CD4-positive, alpha-beta memory T cell (primary cell): ENCODE measurements around the gene CELF2. TPM values are rescaled to one million over a fixed set of nuclear protein-coding genes. Genes with fewer than 3 reads are reported as not detected.

Experiments used
- CTCF ChIA-PET: fragments of 350-600 bp; sonication (Branson Sonifier 250); formaldehyde crosslinking; loops from one replicate; lab custom pipeline; 2021; ENCODE audit warnings: inconsistent platforms; ENCODE audit not compliant: partially characterized antibody; lab: Charles Lee
- POLR2A ChIA-PET: fragments of 350-600 bp; sonication (Branson Sonifier 250); formaldehyde crosslinking; loops from one replicate; lab custom pipeline; 2021; ENCODE audit not compliant: partially characterized antibody; lab: Charles Lee
- DNase-seq, 5 donors: peaks; one replicate each; pipeline versions ENCODE4 v3.0.0 to v3.0.0-alpha.2; 2020 to 2022; ENCODE audit warnings: mixed read lengths in 1 of 5
- H3K27ac ChIP-seq: one replicate; pipeline ENCODE4 v1.7.0; 2013; ENCODE audit warnings: low read depth, low read length
- H3K27me3 ChIP-seq: 2 replicates; pipeline ENCODE4 v1.7.0; 2013; ENCODE audit warnings: mild to moderate bottlenecking, low read length, moderate library complexity; ENCODE audit not compliant: insufficient read depth
- H3K36me3 ChIP-seq: 2 replicates; pipeline ENCODE4 v1.7.0; 2013; ENCODE audit warnings: mild to moderate bottlenecking, low read length, moderate library complexity; ENCODE audit not compliant: insufficient read depth
- H3K4me1 ChIP-seq: 2 replicates; pipeline ENCODE4 v1.7.0; 2013; ENCODE audit warnings: mild to moderate bottlenecking, low read length, moderate library complexity; ENCODE audit not compliant: insufficient read depth
- H3K4me3 ChIP-seq, 2 donors: one replicate each; pipeline ENCODE4 v1.7.0; 2013; ENCODE audit warnings: low read length in 2 of 2, mild to moderate bottlenecking in 1 of 2
- H3K9me3 ChIP-seq, 2 donors: one replicate each; pipeline ENCODE4 v1.7.0; 2013; ENCODE audit warnings: low read length in 2 of 2, control low read depth in 1 of 2; ENCODE audit not compliant: control insufficient read depth in 1 of 2
- H3K27ac Mint-ChIP-seq, 7 donors: one replicate each; pipeline ENCODE4 v1.8.0; 2020 to 2021; ENCODE audit warnings: mixed read lengths in 7 of 7, mild to moderate bottlenecking in 6 of 7, inconsistent platforms in 3 of 7, moderate library complexity in 3 of 7
- H3K27me3 Mint-ChIP-seq, 2 donors: one replicate each; pipeline ENCODE4 v1.8.0; 2020 to 2021; ENCODE audit warnings: mixed read lengths in 2 of 2
- H3K36me3 Mint-ChIP-seq, 2 donors: one replicate each; pipeline ENCODE4 v1.8.0; 2020 to 2021; ENCODE audit warnings: mixed read lengths in 2 of 2, inconsistent platforms in 1 of 2, mild to moderate bottlenecking in 1 of 2
- H3K4me1 Mint-ChIP-seq, 4 donors: one replicate each; pipeline ENCODE4 v1.8.0; 2020 to 2021; ENCODE audit warnings: mixed read lengths in 4 of 4, mild to moderate bottlenecking in 1 of 4
- H3K4me3 Mint-ChIP-seq, 8 donors: one replicate each; pipeline ENCODE4 v1.8.0; 2020 to 2021; ENCODE audit warnings: mixed read lengths in 8 of 8, mild to moderate bottlenecking in 7 of 8, moderate library complexity in 6 of 8, inconsistent platforms in 3 of 8
- H3K9me3 Mint-ChIP-seq, 8 donors: one replicate each; pipeline ENCODE4 v1.8.0; 2020 to 2021; ENCODE audit warnings: mixed read lengths in 8 of 8, mild to moderate bottlenecking in 5 of 8, inconsistent platforms in 3 of 8, moderate library complexity in 1 of 8
- intact Hi-C: fragments of 100-400 bp; cut with micrococcal nuclease; formaldehyde crosslinking; loops from one replicate; pipeline ENCODE4 v1.15.1; 2023
- polyA plus RNA-seq, 2 donors: library from polyadenylated mRNA; unstranded; fragments of 300-500 nt; fragmentation: Illumina TruSeq; gene quantifications; one replicate each; pipeline ENCODE4 v1.2.3, GENCODE V29; 2021
- total RNA-seq, 2 experiments: library from RNA; stranded (reverse); gene quantifications; one replicate each; pipeline ENCODE4 v1.2.3, GENCODE V29; 2021

The CELF2 gene
- total RNA-seq (100 to 1,000 TPM; 173 to 180 TPM), polyA plus RNA-seq (100 to 1,000 TPM; 122 to 161 TPM)

GRCh38 chr10:11017570-11018431, at the start of gene CELF2:
CELF2 (plus strand) TSS chr10:11017872; CDS start chr10:11018090, 218 bp downstream.
- intact Hi-C loops: loop anchor here (5.0 to 10.0 kb wide), 2 partner anchors 50 to 87 kb away; no protein-coding TSS in a partner anchor
- Histone ChIP-seq H3K9me3 (no peaks in the 10 kb centered on the region), H3K36me3 (no peaks in the 10 kb centered on the region), H3K27me3 (peaks cover 44% of the 10 kb centered on the region), H3K4me1 (peaks cover 11% of the 10 kb centered on the region), H3K4me3 (peak within 1 kb of the TSS in 1 of 2 donors; percentile 32), H3K27ac (no peak within 1 kb of the TSS)
- H3K9me3 Mint-ChIP-seq: peaks cover 0 to 2% (median 0%) of the 10 kb centered on the region in 8 donors
- H3K4me1 Mint-ChIP-seq: peaks cover 7 to 22% (median 12%) of the 10 kb centered on the region in 4 donors
- ChIA-PET CTCF (no interaction called here), POLR2A (interaction anchor here (0.9 to 1.4 kb wide), 2 partner anchors 132 to 146 kb away, joined by 4 to 6 read pairs; no protein-coding TSS in a partner anchor)
- H3K4me3 Mint-ChIP-seq: peak within 1 kb of the TSS; percentile 74 to 89 (median 84)
- H3K27ac Mint-ChIP-seq: peak within 1 kb of the TSS in 3 of 7 donors; percentile 9 to 44 (median 20)
- H3K36me3 Mint-ChIP-seq: no peaks in the 10 kb centered on the region
- peak; percentile 29 to 51 (median 49) for DNase-seq
- H3K27me3 Mint-ChIP-seq: peaks cover 51 to 63% of the 10 kb centered on the region in 2 donors

GRCh38 chr10:10968257-10968588, 49.4 kb upstream of the CELF2 start:
- H3K27ac Mint-ChIP-seq: no peak overlapping the region
- DNase-seq: no peak
- no peak overlapping the region for H3K4me3 Mint-ChIP-seq
- ChIA-PET CTCF (no interaction called here), POLR2A (no interaction called here)
- Histone ChIP-seq H3K4me1 (no peaks in the 10 kb centered on the region), H3K9me3 (no peaks in the 10 kb centered on the region), H3K4me3 (no peak overlapping the region), H3K27me3 (no peaks in the 10 kb centered on the region), H3K27ac (no peak overlapping the region), H3K36me3 (no peaks in the 10 kb centered on the region)
- H3K36me3 Mint-ChIP-seq: no peaks in the 10 kb centered on the region
- peaks cover 0 to 2% (median 0%) of the 10 kb centered on the region in 8 donors for H3K9me3 Mint-ChIP-seq
- peaks cover 10 to 14% of the 10 kb centered on the region in 2 donors for H3K27me3 Mint-ChIP-seq
- intact Hi-C loops: no loop called here
- H3K4me1 Mint-ChIP-seq: no peaks in the 10 kb centered on the region

DNA sequence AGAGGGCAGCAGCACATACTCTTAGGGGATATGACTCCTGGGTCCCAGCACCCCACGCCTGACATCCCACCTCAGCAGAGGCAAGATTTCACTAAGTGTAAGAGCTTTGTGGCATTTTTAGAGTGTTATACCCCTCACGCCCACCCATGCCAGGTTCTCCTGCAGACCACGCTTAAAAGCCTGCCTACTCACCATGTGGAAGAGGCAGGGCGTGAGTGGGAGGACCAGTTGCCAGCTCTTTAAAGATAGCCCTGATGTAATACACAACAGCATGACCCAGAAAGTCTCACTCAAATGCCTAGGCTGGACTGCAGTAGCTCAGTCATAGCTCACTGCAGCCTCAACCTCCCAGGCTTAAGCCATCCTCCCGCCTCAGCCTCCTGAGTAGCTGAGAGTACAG, 44.4 kb upstream of the CELF2 start:
- intact Hi-C loops: no loop called here
- H3K27me3 Mint-ChIP-seq: peaks cover 19 to 31% of the 10 kb centered on the region in 2 donors
- H3K4me3 ChIP-seq: no peak overlapping the region
- H3K9me3 Mint-ChIP-seq: no peaks in the 10 kb centered on the region
- POLR2A ChIA-PET: no interaction called here
- H3K4me1 ChIP-seq: no peaks in the 10 kb centered on the region
- no peaks in the 10 kb centered on the region for H3K36me3 ChIP-seq
- H3K4me1 Mint-ChIP-seq: peaks cover 0 to 1% (median 0%) of the 10 kb centered on the region in 4 donors
- no peaks in the 10 kb centered on the region for H3K36me3 Mint-ChIP-seq
- no peak overlapping the region for H3K27ac ChIP-seq
- no peak overlapping the region for H3K27ac Mint-ChIP-seq
- DNase-seq: no peak
- CTCF ChIA-PET: no interaction called here
- H3K27me3 ChIP-seq: peaks cover 5% of the 10 kb centered on the region
- H3K9me3 ChIP-seq: no peaks in the 10 kb centered on the region
- H3K4me3 Mint-ChIP-seq: no peak overlapping the region

- no peaks in the 10 kb centered on the region for H3K4me1 ChIP-seq
Observed at GRCh38 chr10:10975647-10976046, 42.0 kb upstream of the CELF2 start.

GRCh38 chr10:10976652-10977051, 41.0 kb upstream of the CELF2 start:
- Mint-ChIP-seq H3K4me3 (no peak overlapping the region), H3K27me3 (peaks cover 22 to 38% of the 10 kb centered on the region in 2 donors), H3K27ac (peak overlapping the region in 1 of 7 donors; percentile 25), H3K9me3 (peaks cover 0 to 2% (median 0%) of the 10 kb centered on the region in 8 donors), H3K36me3 (no peaks in the 10 kb centered on the region), H3K4me1 (peaks cover 0 to 1% (median 0%) of the 10 kb centered on the region in 4 donors)
- ChIA-PET POLR2A (no interaction called here), CTCF (no interaction called here)
- no peaks in the 10 kb centered on the region for H3K9me3 ChIP-seq
- no peaks in the 10 kb centered on the region for H3K4me1 ChIP-seq
- peaks cover 5% of the 10 kb centered on the region for H3K27me3 ChIP-seq
- no peak overlapping the region for H3K27ac ChIP-seq
- intact Hi-C loops: no loop called here
- DNase-seq: no peak
- no peak overlapping the region for H3K4me3 ChIP-seq
- no peaks in the 10 kb centered on the region for H3K36me3 ChIP-seq

More at GRCh38 chr10:10975647-10976046, 42.0 kb upstream of the CELF2 start:
- Histone ChIP-seq H3K9me3 (no peaks in the 10 kb centered on the region), H3K36me3 (no peaks in the 10 kb centered on the region), H3K27ac (no peak overlapping the region), H3K27me3 (peaks cover 5% of the 10 kb centered on the region), H3K4me3 (no peak overlapping the region)
- no peak for DNase-seq
- intact Hi-C loops: no loop called here
- Mint-ChIP-seq H3K36me3 (no peaks in the 10 kb centered on the region), H3K9me3 (peaks cover 0 to under 1% (median 0%) of the 10 kb centered on the region in 8 donors), H3K4me3 (no peak overlapping the region), H3K27me3 (peaks cover 22 to 37% of the 10 kb centered on the region in 2 donors), H3K4me1 (peaks cover 0 to 1% (median 0%) of the 10 kb centered on the region in 4 donors), H3K27ac (no peak overlapping the region)
- ChIA-PET POLR2A (no interaction called here), CTCF (no interaction called here)

DNA sequence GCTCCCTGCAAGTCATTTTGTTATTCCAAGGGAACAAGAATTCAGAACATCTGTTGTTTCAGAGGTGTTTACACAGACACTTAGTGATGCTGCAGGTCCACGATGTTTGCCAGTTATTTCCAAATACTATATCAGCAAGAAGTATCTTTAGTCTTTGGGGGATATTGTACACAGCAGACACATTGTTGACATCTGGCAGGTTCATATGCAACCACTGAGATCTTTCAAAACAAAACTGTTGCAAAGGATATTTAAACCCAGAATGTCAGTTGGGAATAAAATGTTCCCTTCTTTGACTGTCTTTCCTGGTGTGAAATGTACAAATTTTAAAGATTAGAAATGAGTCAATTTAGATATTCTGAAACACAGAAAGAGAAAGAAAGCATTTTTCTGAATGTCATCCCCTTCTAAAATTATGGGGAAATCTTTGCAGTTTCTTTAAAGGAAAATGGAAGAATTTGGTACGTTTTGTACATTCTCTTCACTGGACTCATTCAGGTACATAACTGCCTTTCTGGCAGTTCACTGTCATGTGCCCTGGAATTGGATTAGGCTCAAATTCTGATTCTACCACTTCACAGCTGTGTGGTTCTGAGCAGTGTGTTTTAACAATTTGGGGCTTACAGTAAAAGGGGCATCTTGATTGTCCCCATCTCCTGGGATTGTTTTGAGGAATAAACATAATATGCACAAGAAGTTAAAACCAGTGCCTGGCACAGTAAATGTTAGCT, 40.3 kb upstream of the CELF2 start:
- Histone ChIP-seq H3K27me3 (peaks cover 5% of the 10 kb centered on the region), H3K27ac (no peak overlapping the region), H3K4me3 (no peak overlapping the region), H3K36me3 (no peaks in the 10 kb centered on the region), H3K4me1 (no peaks in the 10 kb centered on the region), H3K9me3 (no peaks in the 10 kb centered on the region)
- Mint-ChIP-seq H3K36me3 (no peaks in the 10 kb centered on the region), H3K4me1 (peaks cover 0 to 1% (median 0%) of the 10 kb centered on the region in 4 donors), H3K4me3 (no peak overlapping the region), H3K9me3 (peaks cover 0 to 2% (median 0%) of the 10 kb centered on the region in 8 donors), H3K27me3 (peaks cover 19 to 36% of the 10 kb centered on the region in 2 donors), H3K27ac (no peak overlapping the region)
- CTCF ChIA-PET: no interaction called here
- no peak for DNase-seq
- intact Hi-C loops: no loop called here
- POLR2A ChIA-PET: no interaction called here

DNA sequence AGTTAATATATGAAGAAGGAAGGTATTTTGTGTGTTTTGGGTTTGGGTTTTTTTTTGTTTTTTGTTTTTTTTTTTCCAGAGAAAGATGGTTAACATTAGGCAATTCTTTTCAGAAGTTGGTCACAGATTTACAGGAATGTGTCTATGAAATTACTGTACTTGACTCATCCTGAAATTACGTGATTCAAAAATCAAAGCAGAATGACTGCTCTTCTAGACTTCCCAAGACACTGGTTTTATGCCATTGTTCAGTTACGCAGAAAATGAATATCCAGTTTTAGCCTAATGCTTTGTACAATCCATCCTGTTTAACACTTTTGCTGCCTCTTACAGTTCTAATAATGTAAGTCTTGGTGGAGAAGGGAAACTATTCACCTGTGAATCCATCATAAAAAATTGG, 39.7 kb upstream of the CELF2 start:
- H3K36me3 Mint-ChIP-seq: no peaks in the 10 kb centered on the region
- DNase-seq: no peak
- ChIA-PET POLR2A (no interaction called here), CTCF (no interaction called here)
- H3K4me3 Mint-ChIP-seq: no peak overlapping the region
- H3K27me3 Mint-ChIP-seq: peaks cover 15 to 32% of the 10 kb centered on the region in 2 donors
- no peaks in the 10 kb centered on the region for H3K9me3 ChIP-seq
- intact Hi-C loops: no loop called here
- H3K27ac Mint-ChIP-seq: no peak overlapping the region
- no peaks in the 10 kb centered on the region for H3K36me3 ChIP-seq
- peaks cover 0 to 1% (median 0%) of the 10 kb centered on the region in 4 donors for H3K4me1 Mint-ChIP-seq
- H3K4me3 ChIP-seq: no peak overlapping the region
- H3K4me1 ChIP-seq: no peaks in the 10 kb centered on the region
- H3K27ac ChIP-seq: no peak overlapping the region
- peaks cover 5% of the 10 kb centered on the region for H3K27me3 ChIP-seq
- H3K9me3 Mint-ChIP-seq: peaks cover 0 to 2% (median 0%) of the 10 kb centered on the region in 8 donors
